ENCODE data around the gene TESK1.

Gene TESK1

GRCh38 chr9:35606138-35606504 is 1.1 kb downstream of the TESK1 start:
- DNase-seq (ENCODE audit: low read depth): peak; percentile 39
- TF ChIP-seq CTCF (IDR thresholded peaks at IDR 0.05; ENCODE audit: low read depth, low read length) (no peak), POLR2A (IDR thresholded peaks at IDR 0.05; ENCODE audit: extremely low read depth, insufficient read length) (no peak), MAX (IDR thresholded peaks at IDR 0.05; ENCODE audit: low read depth, low read length) (no peak), MYC (IDR thresholded peaks at IDR 0.05; ENCODE audit: low read depth, low read length) (no peak)
- peak overlapping the region; percentile 58 for H3K4me3 ChIP-seq (ENCODE audit: low read depth, low read length)

GRCh38 chr9:35606726-35607125 is 1.7 kb downstream of the TESK1 start:
- H3K4me3 ChIP-seq (ENCODE audit: low read depth, low read length): no peak overlapping the region
- no peak for TF ChIP-seq MAX (IDR thresholded peaks at IDR 0.05; ENCODE audit: low read depth, low read length)
- TF ChIP-seq MYC (IDR thresholded peaks at IDR 0.05; ENCODE audit: low read depth, low read length): no peak
- TF ChIP-seq CTCF (IDR thresholded peaks at IDR 0.05; ENCODE audit: low read depth, low read length): no peak
- TF ChIP-seq POLR2A (IDR thresholded peaks at IDR 0.05; ENCODE audit: extremely low read depth, insufficient read length): no peak
- DNase-seq (ENCODE audit: low read depth): no peak

GRCh38 chr9:35608221-35608620 is 3.2 kb downstream of the TESK1 start:
- H3K4me3 ChIP-seq (ENCODE audit: low read depth, low read length): no peak overlapping the region
- no peak for DNase-seq (ENCODE audit: low read depth)
- TF ChIP-seq MAX (IDR thresholded peaks at IDR 0.05; ENCODE audit: low read depth, low read length) (no peak), MYC (IDR thresholded peaks at IDR 0.05; ENCODE audit: low read depth, low read length) (no peak), CTCF (IDR thresholded peaks at IDR 0.05; ENCODE audit: low read depth, low read length) (no peak), POLR2A (IDR thresholded peaks at IDR 0.05; ENCODE audit: extremely low read depth, insufficient read length) (no peak)

- DNase-seq (ENCODE audit: low read depth): no peak
- TF ChIP-seq MAX (IDR thresholded peaks at IDR 0.05; ENCODE audit: low read depth, low read length): no peak
- TF ChIP-seq MYC (IDR thresholded peaks at IDR 0.05; ENCODE audit: low read depth, low read length): no peak
- TF ChIP-seq CTCF (IDR thresholded peaks at IDR 0.05; ENCODE audit: low read depth, low read length): no peak
- no peak for TF ChIP-seq POLR2A (IDR thresholded peaks at IDR 0.05; ENCODE audit: extremely low read depth, insufficient read length)
- no peak overlapping the region for H3K4me3 ChIP-seq (ENCODE audit: low read depth, low read length)
Measured at GRCh38 chr9:35609001-35609819, 4.1 kb downstream of the TESK1 start.

- no peak overlapping the region for H3K4me3 ChIP-seq (ENCODE audit: low read depth, low read length)
- TF ChIP-seq POLR2A (IDR thresholded peaks at IDR 0.05; ENCODE audit: extremely low read depth, insufficient read length) (no peak), MAX (IDR thresholded peaks at IDR 0.05; ENCODE audit: low read depth, low read length) (no peak), MYC (IDR thresholded peaks at IDR 0.05; ENCODE audit: low read depth, low read length) (no peak), CTCF (IDR thresholded peaks at IDR 0.05; ENCODE audit: low read depth, low read length) (no peak)
- no peak for DNase-seq (ENCODE audit: low read depth)
Measured at GRCh38 chr9:35609820-35610163, 4.7 kb downstream of the TESK1 start.
